ENCODE measurements around the gene SPRYD4. TPM values are rescaled to one million over a fixed set of nuclear protein-coding genes. Genes with fewer than 3 reads are reported as not detected.

SPRYD4 gene
- polyA plus RNA-seq, 1 donor (not counting 4 experiments of a cell fraction or from before 2014, with no cell fraction given): 3.1 TPM

DNA sequence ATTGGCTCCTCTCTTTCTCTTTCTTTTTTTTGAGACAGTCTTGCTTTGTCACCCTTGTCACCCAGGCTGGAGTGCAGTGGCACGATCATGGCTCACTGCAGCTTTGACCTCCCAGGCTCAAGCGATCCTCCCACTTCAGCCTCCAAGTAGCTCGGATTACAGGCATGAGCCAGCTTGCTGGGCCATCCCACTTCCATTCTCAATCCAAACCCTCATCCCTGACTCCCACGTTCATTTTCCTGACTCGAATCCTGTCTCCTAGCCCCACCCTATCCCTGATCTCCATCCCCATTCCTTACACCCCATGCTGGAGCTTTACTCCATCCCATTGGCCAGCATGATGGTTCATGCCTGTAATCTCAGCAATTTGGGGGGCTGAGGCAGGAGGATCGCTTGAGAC, 7.8 kb downstream of the SPRYD4 start:
- no peak overlapping the region for H2AFZ ChIP-seq (ENCODE audit: control insufficient read depth, low read length)
- no peaks in the 10 kb centered on the region for H4K20me1 ChIP-seq (ENCODE audit: control insufficient read depth, extremely low read depth, insufficient read depth, low read length)
- no peaks in the 10 kb centered on the region for H3K9me3 ChIP-seq (ENCODE audit: control insufficient read depth, low read depth, low read length)
- H3K27ac ChIP-seq (ENCODE audit: control insufficient read depth, insufficient read depth, low read length): no peak overlapping the region
- no peak for TF ChIP-seq EZH2 (IDR thresholded peaks at IDR 0.05; ENCODE audit: low read length)
- H3K4me3 ChIP-seq (ENCODE audit: control insufficient read depth in 2 of 3, extremely low read depth in 1 of 3, insufficient read depth in 2 of 3, low read depth in 1 of 3, low read length in 3 of 3): no peak overlapping the region
- no peak overlapping the region for H3K9ac ChIP-seq (ENCODE audit: control insufficient read depth, extremely low read depth, insufficient read depth, low read length)
- DNase-seq (ENCODE audit: low read depth, low spot score): no peak
- no peaks in the 10 kb centered on the region for H3K9me1 ChIP-seq (ENCODE audit: control insufficient read depth, extremely low read depth, insufficient read depth, low read length)
- no peaks in the 10 kb centered on the region for H3K27me3 ChIP-seq (ENCODE audit: control insufficient read depth, extremely low read depth, insufficient read depth, low read length)
- peaks cover under 1% of the 10 kb centered on the region for H3K79me2 ChIP-seq (ENCODE audit: control insufficient read depth, insufficient read depth, low read length)
- dilution Hi-C loops (cut with MboI; ENCODE audit: extremely low pct_ligation_motif_present, low sequenced_read_pairs): no loop called here
- peaks cover 0 to 5% of the 10 kb centered on the region in 2 experiments for H3K36me3 ChIP-seq (ENCODE audit: control insufficient read depth in 2 of 2, extremely low read depth in 1 of 2, insufficient read depth in 2 of 2, low read length in 2 of 2)
- no peak for FAIRE-seq
- H3K4me2 ChIP-seq (ENCODE audit: control insufficient read depth, extremely low read depth, insufficient read depth, low read depth, low read length): no peak overlapping the region
- H3K4me1 ChIP-seq (ENCODE audit: control insufficient read depth, extremely low read depth, insufficient read depth, low read length): peaks cover 4% of the 10 kb centered on the region

DNA sequence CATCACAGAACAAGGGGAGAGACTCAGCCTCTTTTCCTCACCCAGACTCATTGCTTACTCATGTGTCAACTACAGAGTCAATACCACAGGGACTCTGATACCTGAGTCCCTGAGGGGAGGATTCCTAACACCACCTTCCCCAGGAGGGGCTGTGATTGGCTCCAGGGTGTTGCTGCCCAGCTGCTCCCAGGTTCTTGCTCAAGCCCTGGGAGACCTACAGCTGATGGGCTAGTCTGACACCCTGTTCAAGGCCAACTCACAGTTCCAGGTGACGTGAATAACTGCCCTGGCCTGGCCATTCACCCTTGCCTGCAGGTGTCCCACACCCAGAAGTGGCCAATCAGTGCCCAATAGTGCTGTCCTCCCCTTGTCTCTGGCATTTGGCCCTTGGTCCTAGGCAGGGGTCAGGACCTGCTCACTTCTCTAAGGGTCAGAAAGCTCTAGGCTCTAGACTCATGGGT, 8.6 kb downstream of the SPRYD4 start:
- H3K79me2 ChIP-seq (ENCODE audit: control insufficient read depth, insufficient read depth, low read length): no peaks in the 10 kb centered on the region
- H3K9ac ChIP-seq (ENCODE audit: control insufficient read depth, extremely low read depth, insufficient read depth, low read length): no peak overlapping the region
- DNase-seq (ENCODE audit: low read depth, low spot score): no peak
- no peaks in the 10 kb centered on the region for H3K27me3 ChIP-seq (ENCODE audit: control insufficient read depth, extremely low read depth, insufficient read depth, low read length)
- no peak overlapping the region for H3K27ac ChIP-seq (ENCODE audit: control insufficient read depth, insufficient read depth, low read length)
- no peaks in the 10 kb centered on the region for H3K9me3 ChIP-seq (ENCODE audit: control insufficient read depth, low read depth, low read length)
- no peaks in the 10 kb centered on the region for H3K9me1 ChIP-seq (ENCODE audit: control insufficient read depth, extremely low read depth, insufficient read depth, low read length)
- H2AFZ ChIP-seq (ENCODE audit: control insufficient read depth, low read length): no peak overlapping the region
- FAIRE-seq: no peak
- H3K4me2 ChIP-seq (ENCODE audit: control insufficient read depth, extremely low read depth, insufficient read depth, low read depth, low read length): no peak overlapping the region
- dilution Hi-C loops (cut with MboI; ENCODE audit: extremely low pct_ligation_motif_present, low sequenced_read_pairs): no loop called here
- no peaks in the 10 kb centered on the region for H4K20me1 ChIP-seq (ENCODE audit: control insufficient read depth, extremely low read depth, insufficient read depth, low read length)
- H3K36me3 ChIP-seq (ENCODE audit: control insufficient read depth in 2 of 2, extremely low read depth in 1 of 2, insufficient read depth in 2 of 2, low read length in 2 of 2): peaks cover 0 to 3% of the 10 kb centered on the region in 2 experiments
- no peak overlapping the region for H3K4me3 ChIP-seq (ENCODE audit: control insufficient read depth in 2 of 3, extremely low read depth in 1 of 3, insufficient read depth in 2 of 3, low read depth in 1 of 3, low read length in 3 of 3)
- peaks cover 4% of the 10 kb centered on the region for H3K4me1 ChIP-seq (ENCODE audit: control insufficient read depth, extremely low read depth, insufficient read depth, low read length)
- TF ChIP-seq, protein P1, sequence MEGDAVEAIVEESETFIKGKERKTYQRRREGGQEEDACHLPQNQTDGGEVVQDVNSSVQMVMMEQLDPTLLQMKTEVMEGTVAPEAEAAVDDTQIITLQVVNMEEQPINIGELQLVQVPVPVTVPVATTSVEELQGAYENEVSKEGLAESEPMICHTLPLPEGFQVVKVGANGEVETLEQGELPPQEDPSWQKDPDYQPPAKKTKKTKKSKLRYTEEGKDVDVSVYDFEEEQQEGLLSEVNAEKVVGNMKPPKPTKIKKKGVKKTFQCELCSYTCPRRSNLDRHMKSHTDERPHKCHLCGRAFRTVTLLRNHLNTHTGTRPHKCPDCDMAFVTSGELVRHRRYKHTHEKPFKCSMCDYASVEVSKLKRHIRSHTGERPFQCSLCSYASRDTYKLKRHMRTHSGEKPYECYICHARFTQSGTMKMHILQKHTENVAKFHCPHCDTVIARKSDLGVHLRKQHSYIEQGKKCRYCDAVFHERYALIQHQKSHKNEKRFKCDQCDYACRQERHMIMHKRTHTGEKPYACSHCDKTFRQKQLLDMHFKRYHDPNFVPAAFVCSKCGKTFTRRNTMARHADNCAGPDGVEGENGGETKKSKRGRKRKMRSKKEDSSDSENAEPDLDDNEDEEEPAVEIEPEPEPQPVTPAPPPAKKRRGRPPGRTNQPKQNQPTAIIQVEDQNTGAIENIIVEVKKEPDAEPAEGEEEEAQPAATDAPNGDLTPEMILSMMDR (optimal IDR thresholded peaks at IDR 0.05 in 1 of 3, IDR thresholded peaks at IDR 0.05 in 1 of 3, conservative IDR thresholded peaks at IDR 0.05 in 1 of 3; ENCODE audit: extremely low read depth in 1 of 3, insufficient read depth in 2 of 3, low read length in 3 of 3): no peak
- TF ChIP-seq EZH2 (IDR thresholded peaks at IDR 0.05; ENCODE audit: low read length): no peak

Data from keratinocyte (primary cell).